PC-9 (cell line): ENCODE measurements around the gene ITGA3. TPM values are rescaled to one million over a fixed set of nuclear protein-coding genes. Genes with fewer than 3 reads are reported as not detected.

Experiments
- BruUV-seq: library from RNA; stranded (reverse); fragments of 400-500 nt; replicated peaks from 2 replicates; lab custom pipeline; 2021; lab: Mats Ljungman, UMichigan
- CTCF ChIA-PET: fragments of 300-600 bp; sonication (Branson Sonifier 250); formaldehyde crosslinking; loops from one replicate; lab custom pipeline; 2022; ENCODE audit warnings: antibody characterized with exemption; lab: Charles Lee
- POLR2A ChIA-PET: fragments of 300-600 bp; sonication (Branson Sonifier 250); formaldehyde crosslinking; loops from one replicate; lab custom pipeline; 2022; ENCODE audit warnings: antibody characterized with exemption; ENCODE audit not compliant: unreplicated experiment; lab: Charles Lee
- DNase-seq, 2 experiments: peaks; one replicate each; pipeline versions ENCODE4 v3.0.0 to v3.0.0-alpha.2; 2015 to 2022; ENCODE audit warnings: mixed read lengths in 1 of 2
- H2AFZ ChIP-seq: fragments of 200-600 bp; sonication (generic); 2 replicates; pipeline ENCODE4 v1.8.1; 2017; ENCODE audit warnings: antibody characterized with exemption
- H3F3A ChIP-seq: fragments of 200-600 bp; sonication (generic); 2 replicates; pipeline ENCODE4 v1.8.1; 2017; ENCODE audit warnings: antibody characterized with exemption, mild to moderate bottlenecking, low read depth; ENCODE audit not compliant: insufficient read depth
- H3K27ac ChIP-seq: fragments of 200-600 bp; sonication (generic); 2 replicates; pipeline ENCODE4 v1.6.1; 2016; ENCODE audit warnings: mixed run types
- H3K27me3 ChIP-seq: fragments of 200-600 bp; sonication (generic); 2 replicates; pipeline ENCODE4 v1.6.1; 2016; ENCODE audit warnings: low read depth, mixed run types; ENCODE audit not compliant: insufficient read depth
- H3K36me3 ChIP-seq: fragments of 200-600 bp; sonication (generic); 2 replicates; pipeline ENCODE4 v1.6.1; 2016; ENCODE audit warnings: low read depth, mixed run types
- H3K4me1 ChIP-seq: fragments of 200-600 bp; sonication (generic); replicated peaks from 2 replicates; pipeline ENCODE4 v1.6.1; 2016; ENCODE audit warnings: mixed run types; ENCODE audit not compliant: insufficient read depth
- H3K4me2 ChIP-seq: fragments of 200-600 bp; sonication (generic); 2 replicates; pipeline ENCODE4 v1.6.1; 2017; ENCODE audit warnings: mixed run types
- H3K4me3 ChIP-seq: fragments of 200-600 bp; sonication (generic); 2 replicates; pipeline ENCODE4 v1.6.1; 2016; ENCODE audit warnings: mixed run types
- H3K79me2 ChIP-seq: fragments of 200-600 bp; sonication (generic); 2 replicates; pipeline ENCODE4 v1.6.1; 2017; ENCODE audit warnings: low read depth, mixed run types
- H3K9me2 ChIP-seq: fragments of 200-600 bp; sonication (generic); 2 replicates; pipeline ENCODE4 v1.8.1; 2017; ENCODE audit warnings: mild to moderate bottlenecking; ENCODE audit not compliant: insufficient read depth
- H3K9me3 ChIP-seq: fragments of 200-600 bp; sonication (generic); 2 replicates; pipeline ENCODE4 v1.8.1; 2016; ENCODE audit warnings: low read depth; ENCODE audit not compliant: insufficient read depth
- H4K20me1 ChIP-seq: fragments of 200-600 bp; sonication (generic); 2 replicates; pipeline ENCODE4 v1.8.1; 2017; ENCODE audit not compliant: insufficient read depth
- EZH2 ChIP-seq: fragments of 200-600 bp; sonication (generic); IDR thresholded peaks from 2 replicates; pipeline ENCODE4 v1.8.0; 2017; ENCODE audit warnings: antibody characterized with exemption, low read depth
- intact Hi-C: fragments of 100-400 bp; cut with micrococcal nuclease; formaldehyde crosslinking; loops from one replicate; pipeline ENCODE4 v1.10.0; 2022; ENCODE audit not compliant: unreplicated experiment
- total RNA-seq: library from RNA; stranded (reverse); gene quantifications from 2 replicates; pipeline ENCODE4 v1.2.3, GENCODE V29; 2021
- TF ChIP-seq, protein P1 (sequence below): fragments of 200-600 bp; sonication (generic); conservative IDR thresholded peaks from 2 replicates; pipeline ENCODE4 v1.6.1; 2017; ENCODE audit warnings: mixed run types, antibody characterized with exemption, mild to moderate bottlenecking, moderate library complexity

Gene ITGA3
- total RNA-seq, 1 experiment from 2014 or later = 291 TPM

DNA sequence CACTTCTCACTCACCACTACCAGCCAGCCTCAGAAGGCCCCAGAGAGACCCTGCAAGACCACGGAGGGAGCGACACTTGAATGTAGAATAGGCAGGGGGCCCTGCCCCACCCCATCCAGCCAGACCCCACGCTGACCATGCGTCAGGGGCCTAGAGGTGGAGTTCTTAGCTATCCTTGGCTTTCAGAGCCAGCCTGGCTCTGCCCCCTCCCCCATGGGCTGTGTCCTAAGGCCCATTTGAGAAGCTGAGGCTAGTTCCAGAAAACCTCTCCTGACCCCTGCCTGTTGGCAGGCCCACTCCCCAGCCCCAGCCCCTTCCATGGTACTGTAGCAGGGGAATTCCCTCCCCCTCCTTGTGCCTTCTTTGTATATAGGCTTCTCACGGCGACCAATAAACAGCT is 34.2 kb downstream of the ITGA3 start:
- Histone ChIP-seq H3K36me3 (peaks cover 27% of the 10 kb centered on the region), H3K27me3 (no peaks in the 10 kb centered on the region), H3K27ac (no peak overlapping the region), H2AFZ (no peak overlapping the region), H3K79me2 (no peaks in the 10 kb centered on the region), H3K4me2 (no peak overlapping the region), H3K4me1 (peaks cover 8% of the 10 kb centered on the region), H3K9me3 (no peaks in the 10 kb centered on the region), H3K9me2 (no peaks in the 10 kb centered on the region), H3K4me3 (no peak overlapping the region), H4K20me1 (peaks cover 56% of the 10 kb centered on the region), H3F3A (peaks cover 84% of the 10 kb centered on the region)
- DNase-seq = no peak
- ChIA-PET POLR2A (interaction anchor here (0.5 kb wide), 1 partner anchor 372 kb away, joined by 5 read pairs; no protein-coding TSS in a partner anchor), CTCF (no interaction called here)
- no peak for TF ChIP-seq EZH2
- TF ChIP-seq, protein P1, sequence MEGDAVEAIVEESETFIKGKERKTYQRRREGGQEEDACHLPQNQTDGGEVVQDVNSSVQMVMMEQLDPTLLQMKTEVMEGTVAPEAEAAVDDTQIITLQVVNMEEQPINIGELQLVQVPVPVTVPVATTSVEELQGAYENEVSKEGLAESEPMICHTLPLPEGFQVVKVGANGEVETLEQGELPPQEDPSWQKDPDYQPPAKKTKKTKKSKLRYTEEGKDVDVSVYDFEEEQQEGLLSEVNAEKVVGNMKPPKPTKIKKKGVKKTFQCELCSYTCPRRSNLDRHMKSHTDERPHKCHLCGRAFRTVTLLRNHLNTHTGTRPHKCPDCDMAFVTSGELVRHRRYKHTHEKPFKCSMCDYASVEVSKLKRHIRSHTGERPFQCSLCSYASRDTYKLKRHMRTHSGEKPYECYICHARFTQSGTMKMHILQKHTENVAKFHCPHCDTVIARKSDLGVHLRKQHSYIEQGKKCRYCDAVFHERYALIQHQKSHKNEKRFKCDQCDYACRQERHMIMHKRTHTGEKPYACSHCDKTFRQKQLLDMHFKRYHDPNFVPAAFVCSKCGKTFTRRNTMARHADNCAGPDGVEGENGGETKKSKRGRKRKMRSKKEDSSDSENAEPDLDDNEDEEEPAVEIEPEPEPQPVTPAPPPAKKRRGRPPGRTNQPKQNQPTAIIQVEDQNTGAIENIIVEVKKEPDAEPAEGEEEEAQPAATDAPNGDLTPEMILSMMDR = no peak
- TSS peak; percentile 14 for BruUV-seq
- intact Hi-C loops = loop anchor here (10.0 kb wide), 1 partner anchor 385 kb away; the partner anchor contains the start of gene RSAD1

DNA sequence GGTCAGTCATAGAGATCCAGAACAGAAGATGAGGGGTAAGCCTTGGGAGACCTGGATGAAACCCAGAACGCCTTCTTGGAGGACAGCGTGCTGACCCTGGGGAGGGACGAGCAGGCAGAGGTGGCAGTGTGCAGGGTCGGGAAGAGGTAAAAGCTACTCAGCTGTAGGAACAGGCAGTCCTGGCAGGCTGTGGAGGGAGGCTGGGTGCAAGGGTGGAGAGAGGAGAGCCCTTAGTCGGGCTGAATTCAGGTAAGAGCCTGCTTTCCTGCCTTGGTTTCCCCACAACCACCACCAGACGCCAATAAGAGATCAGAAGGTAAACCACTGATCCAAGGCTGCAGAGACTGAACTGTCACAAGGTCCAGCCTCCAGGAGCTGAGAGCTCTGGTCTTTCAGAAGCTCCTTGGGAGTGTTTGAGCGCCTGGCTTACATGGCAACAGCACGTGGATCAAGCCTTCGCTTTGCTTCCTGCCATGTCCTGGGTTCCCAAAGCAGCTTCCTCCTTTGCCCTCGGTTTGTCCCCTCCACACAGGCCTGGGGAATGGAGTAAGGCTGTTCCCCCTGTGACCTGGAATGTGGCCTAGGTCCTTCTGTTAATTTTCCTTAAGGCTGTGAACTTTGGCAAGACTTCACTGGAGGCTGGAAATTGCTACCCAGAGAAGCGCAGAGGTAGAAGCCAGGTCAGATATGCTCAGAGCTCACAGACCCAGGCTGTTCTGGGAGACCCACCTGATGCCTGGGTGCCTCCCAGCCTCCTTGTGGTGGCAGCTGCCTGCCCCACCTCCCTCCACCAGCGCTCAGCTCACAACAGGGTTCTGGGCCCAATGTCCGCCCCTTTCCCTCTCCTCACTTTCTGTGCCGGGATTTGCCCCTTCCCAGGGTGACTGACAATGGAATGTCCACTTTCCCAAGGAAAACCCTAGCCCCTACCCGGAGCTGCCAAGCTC is 35.3 kb downstream of the ITGA3 start:
- Histone ChIP-seq H3K4me2 (no peak overlapping the region), H3K4me3 (no peak overlapping the region), H3K9me3 (no peaks in the 10 kb centered on the region), H3F3A (peaks cover 79% of the 10 kb centered on the region), H3K27ac (0 out of 2 replicates have a peak overlapping the region, but pooled peaks have one; percentile 7), H3K79me2 (peaks cover 6% of the 10 kb centered on the region; the same call in 1 of the 2 replicates), H2AFZ (no peak overlapping the region), H3K4me1 (peaks cover 14% of the 10 kb centered on the region), H4K20me1 (peaks cover 51% of the 10 kb centered on the region), H3K9me2 (no peaks in the 10 kb centered on the region), H3K27me3 (no peaks in the 10 kb centered on the region), H3K36me3 (peaks cover 24% of the 10 kb centered on the region)
- BruUV-seq = no TSS peak
- DNase-seq = no peak
- ChIA-PET POLR2A (interaction anchor here (0.6 kb wide), 1 partner anchor 112 kb away, joined by 10 read pairs; no protein-coding TSS in a partner anchor), CTCF (no interaction called here)
- intact Hi-C loops = loop anchor here (10.0 kb wide), 1 partner anchor 384 kb away; the partner anchor contains the start of gene RSAD1
- no peak for TF ChIP-seq EZH2
- TF ChIP-seq, protein P1 = no peak

DNA sequence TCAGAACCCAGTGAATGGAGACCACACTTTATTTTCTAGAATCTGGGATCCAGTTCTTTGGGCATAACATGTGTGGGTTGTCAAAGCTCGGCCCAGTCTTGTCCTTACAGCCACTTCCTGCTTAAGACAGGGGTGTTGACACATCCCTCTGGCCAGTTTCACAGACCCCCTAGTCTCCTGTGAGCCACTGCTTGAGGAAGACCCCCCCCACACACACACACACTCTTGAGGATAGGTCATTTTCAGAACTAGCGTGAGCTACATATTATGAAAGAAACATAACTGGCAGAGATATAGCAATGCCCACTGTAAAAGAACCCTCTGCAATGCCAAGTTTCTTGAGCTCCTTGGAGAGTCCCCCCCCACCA is 36.0 kb downstream of the ITGA3 start:
- ChIA-PET POLR2A (interaction anchor here (0.6 to 0.7 kb wide), 2 partner anchors 113 to 1260 kb away, joined by 10 read pairs; no protein-coding TSS in a partner anchor), CTCF (interaction anchor here (0.6 to 0.7 kb wide), 3 partner anchors 16 to 360 kb away, joined by 4 to 10 read pairs (median 9); no protein-coding TSS in a partner anchor)
- peaks cover 24% of the 10 kb centered on the region for H3K36me3 ChIP-seq
- H3K4me3 ChIP-seq = no peak overlapping the region
- H3F3A ChIP-seq = peaks cover 73% of the 10 kb centered on the region
- no peaks in the 10 kb centered on the region for H3K9me2 ChIP-seq
- intact Hi-C loops = loop anchor here (10.0 kb wide), 1 partner anchor 383 kb away; the partner anchor contains the start of gene RSAD1
- H3K4me1 ChIP-seq = peaks cover 14% of the 10 kb centered on the region
- H2AFZ ChIP-seq = no peak overlapping the region
- H3K27me3 ChIP-seq = no peaks in the 10 kb centered on the region
- TF ChIP-seq, protein P1 = no peak
- TF ChIP-seq EZH2 = no peak
- peaks cover 45% of the 10 kb centered on the region for H4K20me1 ChIP-seq
- H3K9me3 ChIP-seq = no peaks in the 10 kb centered on the region
- peaks cover 6% of the 10 kb centered on the region; the same call in 1 of the 2 replicates for H3K79me2 ChIP-seq
- 0 out of 2 replicates have a peak overlapping the region, but pooled peaks have one; percentile 7 for H3K27ac ChIP-seq
- no peak for DNase-seq
- no peak overlapping the region for H3K4me2 ChIP-seq
- BruUV-seq = no TSS peak
